Stimulated activated CD8-positive, alpha-beta memory T cell treated with anti-CD3 and anti-CD28 coated beads, Interleukin-4, amount 100 ng/mL, for 24 hours (primary cell): ENCODE results near the gene GPR37L1.

Source experiments
- DNase-seq: peaks from one replicate; pipeline ENCODE4 v3.0.0-alpha.2; 2020; ENCODE audit warnings: low read depth

Gene GPR37L1

GRCh38 chr1:202122639-202123335 lies at the start of gene GPR37L1:
TSS of gene GPR37L1 (plus strand) at chr1:202122917. CDS start at chr1:202122964, 47 bp downstream.
- no peak for DNase-seq

- no peak for DNase-seq
These were observed 49.5 kb upstream of the GPR37L1 start for GRCh38 chr1:202073206-202073605.

GRCh38 chr1:202074985-202075384 lies 47.7 kb upstream of the GPR37L1 start:
- DNase-seq = no peak

GRCh38 chr1:202075389-202075788 lies 47.3 kb upstream of the GPR37L1 start:
- no peak for DNase-seq

GRCh38 chr1:202076050-202076511 lies 46.6 kb upstream of the GPR37L1 start:
- no peak for DNase-seq

GRCh38 chr1:202078241-202078640 lies 44.5 kb upstream of the GPR37L1 start:
- no peak for DNase-seq

- no peak for DNase-seq
These were observed 40.7 kb upstream of the GPR37L1 start for GRCh38 chr1:202081992-202082391.

- no peak for DNase-seq
These were observed 37.7 kb upstream of the GPR37L1 start for GRCh38 chr1:202084791-202085681.

- no peak for DNase-seq
These were observed 36.9 kb upstream of the GPR37L1 start for GRCh38 chr1:202085682-202086373.

GRCh38 chr1:202086579-202087350 lies 36.0 kb upstream of the GPR37L1 start:
- no peak for DNase-seq

GRCh38 chr1:202088206-202088605 lies 34.5 kb upstream of the GPR37L1 start:
- DNase-seq = no peak

GRCh38 chr1:202090994-202091393 lies 31.7 kb upstream of the GPR37L1 start:
- DNase-seq = no peak

- DNase-seq = no peak
These were observed 28.9 kb upstream of the GPR37L1 start for GRCh38 chr1:202093858-202094257.

GRCh38 chr1:202101184-202101583 lies 21.5 kb upstream of the GPR37L1 start:
- no peak for DNase-seq

- DNase-seq = no peak
These were observed 18.6 kb upstream of the GPR37L1 start for GRCh38 chr1:202104073-202104472.

- DNase-seq = no peak
These were observed 17.0 kb upstream of the GPR37L1 start for GRCh38 chr1:202105571-202106339.

- DNase-seq = no peak
These were observed 16.1 kb upstream of the GPR37L1 start for GRCh38 chr1:202106340-202107254.

- no peak for DNase-seq
These were observed 15.4 kb upstream of the GPR37L1 start for GRCh38 chr1:202107321-202107761.

- DNase-seq = no peak
These were observed 14.7 kb upstream of the GPR37L1 start for GRCh38 chr1:202107801-202108731.
